B cell (primary cell): ENCODE data around the gene H19.

ENCODE experiments used
- EZH2 ChIP-seq: IDR thresholded peaks from 2 replicates; pipeline ENCODE4 v1.6.1; 2012; ENCODE audit warnings: borderline replicate concordance, low read depth, mild to moderate bottlenecking, moderate library complexity, low read length; ENCODE audit not compliant: insufficient read depth, poor library complexity, severe bottlenecking
- TF ChIP-seq, protein P1 (sequence below): fragments of 200-600 bp; IDR thresholded peaks from one replicate; pipeline ENCODE4 v1.8.0; 2022; ENCODE audit warnings: antibody characterized with exemption, mild to moderate bottlenecking

DNA sequence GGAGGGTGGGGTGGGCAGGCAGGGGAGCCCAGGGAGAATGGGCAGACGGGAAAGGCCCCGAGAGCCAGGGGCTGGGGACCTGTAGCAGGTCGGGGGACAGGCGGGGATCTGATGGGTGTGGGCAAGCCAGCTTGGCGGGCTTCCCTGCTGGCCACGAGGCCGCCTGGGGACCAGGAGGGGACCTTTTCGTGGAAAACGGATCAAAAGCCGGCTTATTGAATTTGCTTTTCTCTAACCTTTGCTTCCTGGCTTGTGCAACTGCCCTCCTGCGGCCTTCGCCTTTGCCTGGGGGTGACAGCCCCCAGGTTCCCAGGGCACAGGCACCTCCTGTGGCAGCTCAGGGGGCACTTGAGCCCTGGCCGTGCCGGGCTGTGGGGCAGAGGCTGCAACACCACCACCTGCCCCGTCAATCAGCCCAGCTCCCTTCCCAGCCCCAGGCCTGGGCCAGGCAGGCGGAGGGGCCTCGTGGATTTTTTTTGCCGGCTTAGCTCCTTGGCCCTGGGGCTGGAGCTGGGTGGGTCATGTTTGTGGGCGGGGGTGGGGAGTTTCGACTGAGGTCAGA is 41.6 kb upstream of the H19 start:
- TF ChIP-seq, protein P1, sequence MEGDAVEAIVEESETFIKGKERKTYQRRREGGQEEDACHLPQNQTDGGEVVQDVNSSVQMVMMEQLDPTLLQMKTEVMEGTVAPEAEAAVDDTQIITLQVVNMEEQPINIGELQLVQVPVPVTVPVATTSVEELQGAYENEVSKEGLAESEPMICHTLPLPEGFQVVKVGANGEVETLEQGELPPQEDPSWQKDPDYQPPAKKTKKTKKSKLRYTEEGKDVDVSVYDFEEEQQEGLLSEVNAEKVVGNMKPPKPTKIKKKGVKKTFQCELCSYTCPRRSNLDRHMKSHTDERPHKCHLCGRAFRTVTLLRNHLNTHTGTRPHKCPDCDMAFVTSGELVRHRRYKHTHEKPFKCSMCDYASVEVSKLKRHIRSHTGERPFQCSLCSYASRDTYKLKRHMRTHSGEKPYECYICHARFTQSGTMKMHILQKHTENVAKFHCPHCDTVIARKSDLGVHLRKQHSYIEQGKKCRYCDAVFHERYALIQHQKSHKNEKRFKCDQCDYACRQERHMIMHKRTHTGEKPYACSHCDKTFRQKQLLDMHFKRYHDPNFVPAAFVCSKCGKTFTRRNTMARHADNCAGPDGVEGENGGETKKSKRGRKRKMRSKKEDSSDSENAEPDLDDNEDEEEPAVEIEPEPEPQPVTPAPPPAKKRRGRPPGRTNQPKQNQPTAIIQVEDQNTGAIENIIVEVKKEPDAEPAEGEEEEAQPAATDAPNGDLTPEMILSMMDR: no peak
- TF ChIP-seq EZH2: no peak
